ENCODE results near the gene ACER1.
"Not testable (repeated sequence)": the region's sequence is repeated elsewhere in the genome, so short reads cannot be mapped to it uniquely, and the experiment has no call there.

The ACER1 gene

DNA sequence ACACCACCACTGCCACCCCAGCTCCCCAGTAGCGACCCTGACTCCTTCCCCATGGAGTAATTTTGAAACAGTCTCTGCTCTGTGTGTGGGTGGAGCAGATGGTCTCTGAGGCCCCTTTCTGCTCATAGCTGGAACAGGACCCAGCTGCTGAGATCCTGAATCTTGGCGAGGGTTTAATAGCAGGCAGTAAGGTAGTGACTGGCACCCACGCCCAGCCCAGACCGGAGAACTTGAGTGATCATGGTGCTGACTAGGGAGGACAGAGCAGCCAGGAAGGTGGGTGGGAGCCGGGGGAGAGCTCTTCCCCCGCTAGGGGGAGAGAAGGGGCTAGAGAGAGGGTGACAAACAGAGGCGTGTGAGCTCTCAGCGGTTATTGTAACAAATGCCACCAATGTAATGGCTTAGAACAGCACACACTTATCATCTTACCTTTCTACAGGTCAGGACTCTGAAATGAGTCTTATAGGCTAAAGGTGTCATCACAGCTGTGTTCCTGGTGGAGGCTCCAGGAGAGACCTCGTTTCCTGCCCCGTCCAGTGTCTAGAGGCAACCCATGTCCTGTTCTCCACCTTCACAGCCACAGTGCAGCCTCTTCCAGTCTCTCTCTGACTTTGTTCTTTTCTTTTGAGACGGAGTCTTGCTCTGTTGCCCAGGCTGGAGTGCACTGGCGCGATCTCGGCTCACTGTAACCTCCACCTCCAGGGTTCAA, 7.2 kb upstream of the ACER1 start:
- H3K36me3 Mint-ChIP-seq (ENCODE audit: low read depth): peaks cover 5% of the 10 kb centered on the region
- H3K4me3 Mint-ChIP-seq: no peak overlapping the region
- no peak overlapping the region for H3K27ac Mint-ChIP-seq
- peaks cover 11% of the 10 kb centered on the region for H3K4me1 Mint-ChIP-seq
- no peaks in the 10 kb centered on the region for H3K27me3 Mint-ChIP-seq
- H3K9me3 Mint-ChIP-seq: no peaks in the 10 kb centered on the region
- DNase-seq (no peak), ATAC-seq (peak; percentile 75)

DNA sequence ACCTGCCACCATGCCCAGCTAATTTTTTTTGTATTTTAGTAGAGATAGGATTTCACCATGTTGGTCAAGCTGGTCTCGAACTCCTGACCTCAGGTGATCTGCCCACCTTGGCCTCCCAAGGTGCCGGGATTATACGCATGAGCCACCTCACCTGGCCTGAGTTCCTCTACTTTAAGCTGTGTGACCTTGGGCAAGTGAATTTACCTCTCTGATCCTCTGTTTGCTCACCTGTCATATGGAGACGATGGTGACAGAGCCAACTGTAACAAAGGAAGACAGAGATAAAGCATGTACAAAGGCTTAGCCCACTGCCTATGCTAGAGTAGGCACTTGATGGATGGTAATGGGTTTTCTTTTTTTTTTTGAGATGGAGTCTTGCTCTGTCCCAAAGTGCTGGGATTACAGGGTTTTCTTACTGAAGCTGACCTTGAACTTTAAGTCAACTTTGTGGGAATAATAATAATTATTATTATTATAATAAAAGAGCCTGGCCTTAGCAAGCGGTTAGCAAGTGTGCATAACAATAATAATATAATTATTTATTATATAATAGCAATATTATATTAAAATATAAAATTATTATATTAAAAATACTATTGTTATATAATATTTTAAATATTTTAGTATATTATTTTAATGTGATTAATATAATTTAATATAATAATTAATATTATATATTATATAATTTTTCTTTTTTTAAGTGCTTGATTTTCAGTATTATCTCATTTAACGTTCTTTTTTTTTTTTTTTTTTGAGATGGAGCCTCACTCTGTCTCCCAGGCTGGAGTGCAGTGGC, 1.3 kb upstream of the ACER1 start:
- Mint-ChIP-seq H3K4me3 (no peak overlapping the region), H3K9me3 (no peaks in the 10 kb centered on the region)

DNA sequence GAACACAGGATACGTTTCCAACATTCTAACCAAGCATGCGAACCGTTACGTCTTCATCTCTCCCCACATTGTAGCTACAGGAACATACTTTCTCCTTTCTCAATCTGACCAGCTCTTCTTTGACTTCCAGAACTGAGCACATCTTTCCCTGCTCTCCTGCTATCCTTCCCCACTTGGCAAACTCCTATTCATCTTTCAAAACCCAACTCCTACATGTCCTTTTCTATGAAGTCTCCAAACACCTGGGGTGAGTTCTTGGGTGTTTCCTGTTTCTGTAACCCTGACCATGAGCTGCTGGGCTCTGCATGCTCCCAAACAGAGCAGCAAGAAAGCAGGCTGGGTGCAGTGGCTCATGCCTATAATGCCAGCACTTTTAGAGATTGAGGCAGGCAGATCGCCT, 6.6 kb downstream of the ACER1 start:
- Mint-ChIP-seq H3K36me3 (ENCODE audit: low read depth) (no peaks in the 10 kb centered on the region), H3K9me3 (no peaks in the 10 kb centered on the region), H3K27ac (no peak overlapping the region), H3K27me3 (no peaks in the 10 kb centered on the region), H3K4me1 (no peaks in the 10 kb centered on the region), H3K4me3 (no peak overlapping the region)
- DNase-seq (no peak), ATAC-seq (no peak)

More for the DNA sequence above, 1.3 kb upstream of the ACER1 start:
- ATAC-seq (no peak), DNase-seq (no peak)
- no peaks in the 10 kb centered on the region for H3K27me3 Mint-ChIP-seq
- no peaks in the 10 kb centered on the region for H3K4me1 Mint-ChIP-seq
- H3K27ac Mint-ChIP-seq: no peak overlapping the region
- no peaks in the 10 kb centered on the region for H3K36me3 Mint-ChIP-seq (ENCODE audit: low read depth)

DNA sequence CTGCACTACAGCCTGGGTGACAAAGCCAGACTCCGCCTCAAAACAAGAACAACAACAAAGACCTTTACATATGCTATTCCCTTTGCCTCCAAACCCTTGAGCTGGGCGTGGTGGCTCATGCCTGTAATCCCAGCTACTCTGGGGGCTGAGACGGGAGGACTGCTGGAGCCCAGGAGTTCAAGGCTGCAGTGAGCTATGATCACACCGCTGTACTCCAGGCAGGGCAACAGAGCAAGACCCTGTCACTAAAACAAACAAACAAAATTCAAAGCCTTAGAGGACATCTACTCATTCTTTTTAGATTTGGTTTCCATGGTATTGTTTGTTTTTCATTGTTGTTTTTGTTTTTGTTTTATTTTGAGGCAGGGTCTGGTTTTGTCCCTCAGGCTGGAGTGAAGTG, 7.8 kb downstream of the ACER1 start:
- no peaks in the 10 kb centered on the region for H3K9me3 Mint-ChIP-seq
- H3K27me3 Mint-ChIP-seq: no peaks in the 10 kb centered on the region
- DNase-seq (no peak), ATAC-seq (no peak)
- H3K36me3 Mint-ChIP-seq (ENCODE audit: low read depth): no peaks in the 10 kb centered on the region
- no peaks in the 10 kb centered on the region for H3K4me1 Mint-ChIP-seq
- H3K27ac Mint-ChIP-seq: no peak overlapping the region
- no peak overlapping the region for H3K4me3 Mint-ChIP-seq

DNA sequence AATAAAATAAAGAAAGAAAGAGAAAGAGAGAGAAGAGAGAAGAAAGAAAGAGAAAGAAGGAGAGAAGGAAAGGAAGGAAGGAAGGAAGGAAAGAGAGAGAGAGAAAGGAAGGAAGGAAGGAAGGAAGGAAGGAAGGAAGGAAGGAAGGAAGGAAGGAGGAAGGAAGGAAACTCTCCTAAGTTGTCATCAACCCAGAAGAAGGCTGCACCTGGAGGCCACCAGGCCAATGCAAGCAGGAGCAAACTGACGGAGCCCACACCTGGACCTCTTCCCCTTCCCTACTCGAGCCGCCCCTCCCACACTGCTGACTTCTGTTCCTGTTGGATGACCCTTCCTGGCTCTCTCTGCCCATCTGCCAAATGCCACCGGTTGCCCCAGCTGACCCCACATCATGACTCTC, 8.7 kb downstream of the ACER1 start:
- H3K9me3 Mint-ChIP-seq: no peaks in the 10 kb centered on the region
- no peak overlapping the region for H3K27ac Mint-ChIP-seq
- DNase-seq: no peak
- ATAC-seq: no peak
- no peak overlapping the region for H3K4me3 Mint-ChIP-seq
- H3K27me3 Mint-ChIP-seq: no peaks in the 10 kb centered on the region
- no peaks in the 10 kb centered on the region for H3K4me1 Mint-ChIP-seq
- H3K36me3 Mint-ChIP-seq (ENCODE audit: low read depth): no peaks in the 10 kb centered on the region

DNA sequence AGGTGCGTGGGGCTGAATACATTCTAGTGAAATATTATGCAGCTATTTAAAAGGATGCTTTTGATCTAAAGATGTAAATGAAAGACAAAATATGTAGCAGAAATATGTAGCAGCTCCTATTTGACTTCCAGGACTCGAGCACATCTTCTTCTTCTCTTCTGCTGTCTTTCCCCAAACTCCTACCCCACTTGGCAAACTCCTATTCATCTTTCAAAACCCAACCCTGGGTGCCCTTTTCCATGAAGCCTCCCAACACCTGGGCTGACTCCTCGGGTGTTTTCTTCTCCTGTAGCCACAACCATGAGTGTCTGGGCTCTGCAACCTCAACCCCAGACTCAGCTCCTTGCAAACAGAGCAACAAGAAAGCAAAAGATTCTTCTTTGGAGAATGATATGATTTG, 11.1 kb downstream of the ACER1 start:
- ATAC-seq: no peak
- Mint-ChIP-seq H3K4me3 (no peak overlapping the region), H3K9me3 (no peaks in the 10 kb centered on the region), H3K36me3 (ENCODE audit: low read depth) (no peaks in the 10 kb centered on the region), H3K27ac (no peak overlapping the region), H3K4me1 (no peaks in the 10 kb centered on the region), H3K27me3 (no peaks in the 10 kb centered on the region)
- no peak for DNase-seq

DNA sequence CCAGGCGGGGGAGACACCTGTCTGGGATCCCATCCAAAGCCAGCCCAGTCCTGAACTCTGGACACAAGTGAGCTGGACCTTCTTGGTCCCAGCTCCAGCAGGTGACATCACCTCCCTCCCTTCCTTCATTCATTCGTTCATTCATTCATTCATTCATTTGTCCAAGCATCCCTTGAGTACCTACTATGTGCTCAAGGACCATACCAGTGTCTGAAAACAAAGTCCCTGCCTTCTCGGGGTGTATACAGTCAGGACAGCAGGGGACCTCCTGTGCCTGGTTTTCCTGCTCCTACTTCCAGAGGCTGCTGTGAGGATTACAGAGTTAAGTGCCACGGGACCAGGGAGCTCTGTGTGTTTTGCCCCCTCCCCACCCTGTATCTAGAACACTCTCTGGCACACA, 14.0 kb downstream of the ACER1 start:
- DNase-seq (no peak), ATAC-seq (no peak)
- no peaks in the 10 kb centered on the region for H3K36me3 Mint-ChIP-seq (ENCODE audit: low read depth)
- H3K4me1 Mint-ChIP-seq: no peaks in the 10 kb centered on the region
- H3K27ac Mint-ChIP-seq: no peak overlapping the region
- no peak overlapping the region for H3K4me3 Mint-ChIP-seq
- no peaks in the 10 kb centered on the region for H3K9me3 Mint-ChIP-seq
- H3K27me3 Mint-ChIP-seq: no peaks in the 10 kb centered on the region

DNA sequence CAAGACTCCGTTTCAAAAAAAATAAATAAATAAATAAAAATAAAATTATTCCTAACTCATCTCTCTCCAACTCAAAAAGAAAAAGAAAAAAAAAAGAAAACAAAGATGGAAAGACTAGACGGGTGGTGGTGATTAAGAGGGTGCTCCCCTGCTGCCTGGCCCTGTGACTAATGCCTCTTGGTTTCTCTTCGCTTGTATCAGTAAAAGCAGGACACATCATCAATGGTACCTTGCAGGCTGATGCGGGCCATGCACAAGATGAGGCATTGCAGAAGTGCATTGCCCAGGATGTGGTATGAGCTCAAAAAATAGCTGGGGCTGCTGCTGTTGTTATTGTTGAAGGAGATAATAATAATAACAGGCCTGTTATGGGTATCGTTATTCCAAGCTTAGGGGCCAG, 14.6 kb downstream of the ACER1 start:
- no peak overlapping the region for H3K27ac Mint-ChIP-seq
- no peak for DNase-seq
- H3K9me3 Mint-ChIP-seq: no peaks in the 10 kb centered on the region
- H3K27me3 Mint-ChIP-seq: no peaks in the 10 kb centered on the region
- H3K4me3 Mint-ChIP-seq: no peak overlapping the region
- peak; percentile 49 for ATAC-seq
- H3K4me1 Mint-ChIP-seq: no peaks in the 10 kb centered on the region
- H3K36me3 Mint-ChIP-seq (ENCODE audit: low read depth): no peaks in the 10 kb centered on the region

DNA sequence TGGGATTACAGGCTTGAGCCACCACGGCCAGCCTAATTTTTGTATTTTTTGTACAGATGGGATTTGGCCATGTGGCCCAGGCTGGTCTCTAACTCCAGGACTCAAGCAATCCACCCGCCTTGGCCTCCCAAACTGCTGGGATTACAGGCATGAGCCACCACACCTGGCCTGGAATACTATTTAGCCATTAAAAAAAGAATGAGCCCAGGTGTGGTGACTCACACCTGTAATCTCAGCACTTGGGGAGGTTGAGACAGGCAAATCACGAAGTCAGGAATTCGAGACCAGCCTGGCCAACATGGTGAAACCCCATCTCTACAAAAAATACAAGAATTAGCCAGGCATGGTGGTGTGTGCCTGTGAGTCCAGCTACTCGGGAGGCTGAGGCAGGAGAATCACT, 17.8 kb downstream of the ACER1 start:
- not testable (repeated sequence) for H3K9me3 Mint-ChIP-seq; H3K4me1 Mint-ChIP-seq; ATAC-seq; H3K4me3 Mint-ChIP-seq; H3K27me3 Mint-ChIP-seq; H3K27ac Mint-ChIP-seq; H3K36me3 Mint-ChIP-seq (ENCODE audit: low read depth); DNase-seq

DNA sequence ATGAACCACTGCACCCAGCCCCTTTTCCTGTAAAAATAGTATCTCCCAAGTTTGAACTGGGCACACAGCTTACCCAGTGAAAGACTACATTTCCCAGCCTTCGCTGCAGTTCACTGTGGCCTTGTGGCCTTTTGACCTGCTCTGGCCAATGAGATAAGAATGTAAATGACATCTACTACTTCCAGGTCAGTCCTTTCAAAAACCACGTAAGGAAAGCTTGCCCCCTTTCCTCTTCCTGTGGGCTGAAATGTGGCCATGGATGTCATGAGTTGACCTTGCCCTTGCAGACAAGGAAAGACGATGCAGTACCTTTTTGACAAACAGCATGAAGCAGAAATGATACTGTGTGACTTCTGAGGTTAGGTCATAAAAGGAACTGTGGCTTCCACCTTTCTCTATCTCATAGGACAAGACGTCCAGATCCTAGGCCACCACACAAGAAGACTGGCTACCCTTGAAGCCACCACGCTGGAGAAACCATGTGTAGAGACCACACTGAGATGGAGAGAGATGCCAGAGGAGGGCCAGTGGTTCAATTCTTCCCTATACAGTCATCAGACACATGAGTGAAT, 19.9 kb downstream of the ACER1 start:
- Mint-ChIP-seq H3K4me1 (no peaks in the 10 kb centered on the region), H3K36me3 (ENCODE audit: low read depth) (no peaks in the 10 kb centered on the region), H3K4me3 (no peak overlapping the region), H3K27me3 (peaks cover 3% of the 10 kb centered on the region), H3K9me3 (no peaks in the 10 kb centered on the region), H3K27ac (no peak overlapping the region)
- no peak for ATAC-seq
- no peak for DNase-seq

DNA sequence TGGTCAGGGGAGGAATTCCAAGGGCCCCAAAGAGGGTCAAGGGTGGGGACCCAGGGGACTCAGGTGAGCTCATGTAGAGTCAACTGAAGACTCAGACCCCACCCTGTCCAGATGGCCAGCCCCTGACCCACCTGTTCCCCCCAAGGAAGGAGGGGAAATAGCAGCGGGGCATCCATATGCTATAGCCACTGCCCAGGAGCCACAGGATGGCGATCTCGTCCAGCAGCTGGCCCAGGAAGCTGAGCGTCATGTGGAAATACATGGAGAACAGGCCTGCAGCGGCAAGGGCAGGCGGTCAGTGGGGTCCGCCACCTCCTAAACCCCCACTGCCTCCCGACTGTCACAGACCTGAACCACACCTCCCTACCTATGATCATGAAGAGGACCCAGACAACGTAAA, 21.4 kb downstream of the ACER1 start:
- H3K27me3 Mint-ChIP-seq: peaks cover 3% of the 10 kb centered on the region
- H3K36me3 Mint-ChIP-seq (ENCODE audit: low read depth): no peaks in the 10 kb centered on the region
- no peak for DNase-seq
- no peaks in the 10 kb centered on the region for H3K4me1 Mint-ChIP-seq
- H3K9me3 Mint-ChIP-seq: no peaks in the 10 kb centered on the region
- H3K4me3 Mint-ChIP-seq: no peak overlapping the region
- no peak for ATAC-seq
- no peak overlapping the region for H3K27ac Mint-ChIP-seq

DNA sequence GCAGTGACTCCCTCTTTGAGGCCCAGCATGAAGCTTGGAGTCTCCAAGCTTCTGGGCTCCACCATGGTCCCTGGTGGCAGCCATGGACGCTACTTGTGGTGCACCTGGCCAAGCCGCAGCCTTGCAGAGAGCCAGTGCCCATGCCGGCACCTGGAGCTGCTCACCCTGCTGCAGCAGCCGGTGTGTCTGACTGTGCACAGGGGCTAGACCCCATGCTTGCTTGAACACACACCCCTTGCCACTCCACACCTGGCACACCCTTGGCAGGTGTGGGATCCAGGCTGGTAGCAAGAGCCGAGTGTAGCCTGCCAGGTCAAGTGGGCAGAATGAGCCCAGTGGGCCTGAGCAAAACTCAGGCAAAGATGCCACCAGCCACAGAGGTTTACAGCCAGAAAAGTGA, 35.0 kb downstream of the ACER1 start:
- Mint-ChIP-seq H3K36me3 (ENCODE audit: low read depth) (peaks cover 5% of the 10 kb centered on the region), H3K27ac (no peak overlapping the region), H3K4me3 (no peak overlapping the region), H3K27me3 (peaks cover 3% of the 10 kb centered on the region), H3K4me1 (no peaks in the 10 kb centered on the region), H3K9me3 (peaks cover 5% of the 10 kb centered on the region)
- ATAC-seq: no peak
- no peak for DNase-seq

DNA sequence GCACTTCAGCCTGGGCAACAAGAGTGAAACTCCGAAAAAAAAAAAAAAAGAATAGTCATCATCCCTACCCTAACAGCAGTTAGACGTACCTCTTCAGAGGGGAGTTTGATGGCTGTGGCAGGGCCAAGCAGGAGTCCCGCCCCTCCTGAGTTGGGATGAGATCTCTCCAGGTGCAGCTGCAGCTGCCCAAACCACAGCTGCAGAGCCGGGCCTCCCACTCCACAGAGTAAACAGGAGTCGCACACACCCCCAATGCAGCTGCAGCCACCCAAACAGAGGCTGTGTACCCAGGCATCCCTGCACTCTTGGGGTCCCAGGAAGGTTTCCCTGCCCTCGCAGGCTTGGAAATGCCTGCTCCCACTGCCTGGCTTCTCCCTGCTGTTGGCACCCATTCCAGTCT, 36.2 kb downstream of the ACER1 start:
- Mint-ChIP-seq H3K9me3 (peaks cover 11% of the 10 kb centered on the region), H3K36me3 (ENCODE audit: low read depth) (peaks cover 12% of the 10 kb centered on the region)

DNA sequence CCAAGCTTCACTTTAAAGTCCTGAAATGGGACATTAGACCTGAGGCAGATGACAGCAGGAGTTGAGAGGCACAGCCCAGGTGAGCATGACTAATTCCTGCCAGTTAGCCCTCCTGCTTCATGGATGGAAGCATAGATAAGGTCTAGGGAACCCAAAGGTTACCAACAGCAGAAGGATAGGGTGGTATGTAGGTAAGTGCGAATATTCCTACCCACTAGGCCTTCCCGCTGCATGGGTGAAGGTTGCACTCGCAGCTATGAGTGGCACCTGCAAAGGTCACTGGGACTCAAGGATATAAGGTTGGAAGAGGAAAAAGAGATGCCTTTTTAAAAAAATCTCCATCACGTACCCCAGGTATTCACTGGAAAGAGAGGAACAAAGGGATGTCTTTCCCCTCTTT, 41.4 kb downstream of the ACER1 start:
- DNase-seq (no peak), ATAC-seq (no peak)
- Mint-ChIP-seq H3K27ac (no peak overlapping the region), H3K36me3 (ENCODE audit: low read depth) (peaks cover 27% of the 10 kb centered on the region), H3K27me3 (peaks cover 3% of the 10 kb centered on the region), H3K4me1 (no peaks in the 10 kb centered on the region), H3K9me3 (peaks cover 24% of the 10 kb centered on the region), H3K4me3 (no peak overlapping the region)

More for the DNA sequence above, 36.2 kb downstream of the ACER1 start:
- no peak for DNase-seq
- no peaks in the 10 kb centered on the region for H3K4me1 Mint-ChIP-seq
- peaks cover 3% of the 10 kb centered on the region for H3K27me3 Mint-ChIP-seq
- no peak overlapping the region for H3K27ac Mint-ChIP-seq
- no peak overlapping the region for H3K4me3 Mint-ChIP-seq
- ATAC-seq: no peak

DNA sequence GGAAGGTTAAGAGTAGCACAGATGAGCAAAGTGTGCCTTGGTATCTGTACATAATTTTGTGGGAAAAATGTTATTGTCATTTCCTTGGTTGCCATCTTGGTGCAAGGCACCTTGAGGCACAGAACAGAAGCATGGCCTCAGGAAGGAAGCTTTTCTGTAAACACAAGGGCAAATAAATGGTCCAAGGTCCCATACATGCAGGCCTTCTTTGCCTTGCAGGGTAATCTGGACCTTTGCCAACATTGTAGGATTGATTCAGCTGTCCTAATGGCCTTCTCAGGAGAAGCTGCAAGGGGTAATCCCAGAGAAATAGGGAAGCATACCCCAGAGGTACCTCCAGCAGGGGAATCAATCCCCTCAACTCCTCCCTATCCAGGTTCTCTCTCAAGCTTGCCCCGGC, 44.7 kb downstream of the ACER1 start:
- ATAC-seq (no peak), DNase-seq (no peak)
- peaks cover 23% of the 10 kb centered on the region for H3K36me3 Mint-ChIP-seq (ENCODE audit: low read depth)
- H3K27me3 Mint-ChIP-seq: no peaks in the 10 kb centered on the region
- H3K27ac Mint-ChIP-seq: no peak overlapping the region
- H3K9me3 Mint-ChIP-seq: peaks cover 20% of the 10 kb centered on the region
- no peak overlapping the region for H3K4me3 Mint-ChIP-seq
- H3K4me1 Mint-ChIP-seq: no peaks in the 10 kb centered on the region
